K562 (cell line): ENCODE data around the gene UNC5C. TPM values are rescaled to one million over a fixed set of nuclear protein-coding genes. Genes with fewer than 3 reads are reported as not detected.

Experiments
- BCL6 ChIP-seq: fragments of 250-450 bp; sonication (Bioruptor Pico); IDR thresholded peaks from 2 replicates; pipeline ENCODE4 v1.4.0; 2020
- HMGN3 ChIP-seq: IDR thresholded peaks from 2 replicates; pipeline ENCODE4 v1.6.1; 2011; ENCODE audit warnings: borderline replicate concordance, low read depth, mild to moderate bottlenecking, mixed read lengths, low read length; ENCODE audit not compliant: insufficient read length; ENCODE audit errors: extremely low read depth
- KAT2B ChIP-seq: IDR thresholded peaks from one replicate; pipeline ENCODE4 v1.6.1; 2012; ENCODE audit warnings: low read depth, mild to moderate bottlenecking, control low read depth, inconsistent platforms, low read length, moderate library complexity
- KDM5B ChIP-seq: fragments of 200-600 bp; sonication (generic); IDR thresholded peaks from 2 replicates; pipeline ENCODE4 v1.6.1; 2012; ENCODE audit warnings: low read depth, mild to moderate bottlenecking, moderate library complexity, low read length, control low read depth, inconsistent platforms; ENCODE audit not compliant: insufficient replicate concordance
- MAFF ChIP-seq: IDR thresholded peaks from 2 replicates; pipeline ENCODE4 v1.6.1; 2012; ENCODE audit warnings: low read length, improper control_type of control experiment
- SETDB1 ChIP-seq: IDR thresholded peaks from one replicate; pipeline ENCODE4 v1.6.1; 2012; ENCODE audit warnings: low read length, control low read depth, inconsistent platforms
- ZNF133 ChIP-seq: fragments of 250-450 bp; sonication (Bioruptor Pico); IDR thresholded peaks from 2 replicates; pipeline ENCODE4 v1.4.0; 2020; ENCODE audit warnings: mild to moderate bottlenecking
- polyA plus RNA-seq, 8 experiments: library from polyadenylated mRNA; depleted of rRNA in 4 of 8; stranded (reverse) in 5 of 8; unstranded in 3 of 8; fragments of >200 nt; fragmentation: Nextera tagmentation in 2 of 8; fragmentation: Illumina TruSeq in 1 of 8; extraction: Ambion mirVana in 2 of 8; extraction: Trizol in 1 of 8; gene quantifications; 2 replicates each; pipeline versions ENCODE4 v1.2.1 to v1.2.3, GENCODE V29; 2011 to 2014; ENCODE audit warnings: inconsistent platforms in 1 of 8, missing spikeins in 1 of 8
- total RNA-seq, 7 experiments: library from RNA; depleted of rRNA in 6 of 7; stranded (reverse); fragments of >200 nt in 6 of 7; fragmentation: Illumina TruSeq in 2 of 7; extraction: Trizol in 2 of 7; gene quantifications; 2 replicates each; pipeline versions ENCODE4 v1.2.1 to v1.2.3, GENCODE V29; 2011 to 2021; ENCODE audit warnings: low replicate concordance in 1 of 7
- TF ChIP-seq, protein P1 (sequence below): fragments of 250-450 bp; sonication (Bioruptor Pico); IDR thresholded peaks from 2 replicates; pipeline ENCODE4 v1.4.0; 2020; ENCODE audit warnings: mild to moderate bottlenecking
- TF ChIP-seq, protein P2 (sequence below): fragments of 250-450 bp; sonication (Bioruptor Pico); IDR thresholded peaks from 2 replicates; pipeline ENCODE4 v1.5.0; 2021
- TF ChIP-seq, protein P3 (sequence below): fragments of 450-650 bp; formaldehyde crosslinking; conservative IDR thresholded peaks from 2 replicates; pipeline ENCODE4 v1.4.0; 2022; ENCODE audit warnings: mild to moderate bottlenecking, missing genetic modification characterization
- TF ChIP-seq, protein P4 (sequence below): sonication (generic); formaldehyde crosslinking; IDR thresholded peaks from 2 replicates; pipeline ENCODE4 v1.8.0; 2022; ENCODE audit warnings: mild to moderate bottlenecking, missing genetic modification reagents
- TF ChIP-seq, protein P5 (sequence below): fragments of 450-650 bp; IDR thresholded peaks from 2 replicates; pipeline ENCODE4 v1.6.1; 2018; ENCODE audit warnings: mild to moderate bottlenecking, low read depth; ENCODE audit not compliant: partially characterized antibody
- TF ChIP-seq, protein P6 (sequence below): fragments of 250-450 bp; sonication (Bioruptor Pico); IDR thresholded peaks from 2 replicates; pipeline ENCODE4 v1.8.0; 2022; ENCODE audit warnings: inconsistent platforms

UNC5C gene
- total and polyA plus RNA-seq, 9 of the 15 experiments (the other 6 are each of a cell fraction or from before 2014, with no cell fraction given): under 0.01 to 0.10 (median 0.03) TPM; not detected in 1

DNA sequence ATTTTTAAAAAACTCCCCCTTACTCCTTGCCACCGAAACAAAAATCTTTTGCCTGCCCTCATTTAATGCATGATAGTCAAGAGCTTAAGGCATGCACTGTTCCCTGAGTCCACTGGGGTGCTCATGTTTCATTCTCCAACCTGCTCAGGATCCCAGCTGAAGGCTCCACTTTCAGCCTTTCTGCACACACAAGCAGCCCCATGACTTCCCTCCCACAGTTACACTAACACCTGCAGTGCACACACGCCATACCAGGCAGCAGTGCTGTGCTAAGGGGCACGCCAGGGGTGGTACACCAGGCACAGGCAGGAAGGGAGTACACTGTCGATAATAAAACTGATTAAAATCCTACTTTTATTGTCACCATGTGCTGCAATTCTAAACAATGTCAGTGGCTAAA is 405.8 kb downstream of the UNC5C start (continued):
- TF ChIP-seq, protein P1, sequence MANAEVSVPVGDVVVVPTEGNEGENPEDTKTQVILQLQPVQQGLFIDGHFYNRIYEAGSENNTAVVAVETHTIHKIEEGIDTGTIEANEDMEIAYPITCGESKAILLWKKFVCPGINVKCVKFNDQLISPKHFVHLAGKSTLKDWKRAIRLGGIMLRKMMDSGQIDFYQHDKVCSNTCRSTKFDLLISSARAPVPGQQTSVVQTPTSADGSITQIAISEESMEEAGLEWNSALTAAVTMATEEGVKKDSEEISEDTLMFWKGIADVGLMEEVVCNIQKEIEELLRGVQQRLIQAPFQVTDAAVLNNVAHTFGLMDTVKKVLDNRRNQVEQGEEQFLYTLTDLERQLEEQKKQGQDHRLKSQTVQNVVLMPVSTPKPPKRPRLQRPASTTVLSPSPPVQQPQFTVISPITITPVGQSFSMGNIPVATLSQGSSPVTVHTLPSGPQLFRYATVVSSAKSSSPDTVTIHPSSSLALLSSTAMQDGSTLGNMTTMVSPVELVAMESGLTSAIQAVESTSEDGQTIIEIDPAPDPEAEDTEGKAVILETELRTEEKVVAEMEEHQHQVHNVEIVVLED (CRISPR knock-in tag): no peak
- TF ChIP-seq, protein P2, sequence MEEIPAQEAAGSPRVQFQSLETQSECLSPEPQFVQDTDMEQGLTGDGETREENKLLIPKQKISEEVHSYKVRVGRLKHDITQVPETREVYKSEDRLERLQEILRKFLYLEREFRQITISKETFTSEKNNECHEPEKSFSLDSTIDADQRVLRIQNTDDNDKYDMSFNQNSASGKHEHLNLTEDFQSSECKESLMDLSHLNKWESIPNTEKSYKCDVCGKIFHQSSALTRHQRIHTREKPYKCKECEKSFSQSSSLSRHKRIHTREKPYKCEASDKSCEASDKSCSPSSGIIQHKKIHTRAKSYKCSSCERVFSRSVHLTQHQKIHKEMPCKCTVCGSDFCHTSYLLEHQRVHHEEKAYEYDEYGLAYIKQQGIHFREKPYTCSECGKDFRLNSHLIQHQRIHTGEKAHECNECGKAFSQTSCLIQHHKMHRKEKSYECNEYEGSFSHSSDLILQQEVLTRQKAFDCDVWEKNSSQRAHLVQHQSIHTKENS (CRISPR knock-in tag): no peak
- TF ChIP-seq KAT2B: no peak
- no peak for TF ChIP-seq KDM5B
- TF ChIP-seq, protein P3, sequence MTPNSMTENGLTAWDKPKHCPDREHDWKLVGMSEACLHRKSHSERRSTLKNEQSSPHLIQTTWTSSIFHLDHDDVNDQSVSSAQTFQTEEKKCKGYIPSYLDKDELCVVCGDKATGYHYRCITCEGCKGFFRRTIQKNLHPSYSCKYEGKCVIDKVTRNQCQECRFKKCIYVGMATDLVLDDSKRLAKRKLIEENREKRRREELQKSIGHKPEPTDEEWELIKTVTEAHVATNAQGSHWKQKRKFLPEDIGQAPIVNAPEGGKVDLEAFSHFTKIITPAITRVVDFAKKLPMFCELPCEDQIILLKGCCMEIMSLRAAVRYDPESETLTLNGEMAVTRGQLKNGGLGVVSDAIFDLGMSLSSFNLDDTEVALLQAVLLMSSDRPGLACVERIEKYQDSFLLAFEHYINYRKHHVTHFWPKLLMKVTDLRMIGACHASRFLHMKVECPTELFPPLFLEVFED (CRISPR knock-in tag): no peak
- TF ChIP-seq BCL6 (CRISPR knock-in tag): no peak
- TF ChIP-seq, protein P4, sequence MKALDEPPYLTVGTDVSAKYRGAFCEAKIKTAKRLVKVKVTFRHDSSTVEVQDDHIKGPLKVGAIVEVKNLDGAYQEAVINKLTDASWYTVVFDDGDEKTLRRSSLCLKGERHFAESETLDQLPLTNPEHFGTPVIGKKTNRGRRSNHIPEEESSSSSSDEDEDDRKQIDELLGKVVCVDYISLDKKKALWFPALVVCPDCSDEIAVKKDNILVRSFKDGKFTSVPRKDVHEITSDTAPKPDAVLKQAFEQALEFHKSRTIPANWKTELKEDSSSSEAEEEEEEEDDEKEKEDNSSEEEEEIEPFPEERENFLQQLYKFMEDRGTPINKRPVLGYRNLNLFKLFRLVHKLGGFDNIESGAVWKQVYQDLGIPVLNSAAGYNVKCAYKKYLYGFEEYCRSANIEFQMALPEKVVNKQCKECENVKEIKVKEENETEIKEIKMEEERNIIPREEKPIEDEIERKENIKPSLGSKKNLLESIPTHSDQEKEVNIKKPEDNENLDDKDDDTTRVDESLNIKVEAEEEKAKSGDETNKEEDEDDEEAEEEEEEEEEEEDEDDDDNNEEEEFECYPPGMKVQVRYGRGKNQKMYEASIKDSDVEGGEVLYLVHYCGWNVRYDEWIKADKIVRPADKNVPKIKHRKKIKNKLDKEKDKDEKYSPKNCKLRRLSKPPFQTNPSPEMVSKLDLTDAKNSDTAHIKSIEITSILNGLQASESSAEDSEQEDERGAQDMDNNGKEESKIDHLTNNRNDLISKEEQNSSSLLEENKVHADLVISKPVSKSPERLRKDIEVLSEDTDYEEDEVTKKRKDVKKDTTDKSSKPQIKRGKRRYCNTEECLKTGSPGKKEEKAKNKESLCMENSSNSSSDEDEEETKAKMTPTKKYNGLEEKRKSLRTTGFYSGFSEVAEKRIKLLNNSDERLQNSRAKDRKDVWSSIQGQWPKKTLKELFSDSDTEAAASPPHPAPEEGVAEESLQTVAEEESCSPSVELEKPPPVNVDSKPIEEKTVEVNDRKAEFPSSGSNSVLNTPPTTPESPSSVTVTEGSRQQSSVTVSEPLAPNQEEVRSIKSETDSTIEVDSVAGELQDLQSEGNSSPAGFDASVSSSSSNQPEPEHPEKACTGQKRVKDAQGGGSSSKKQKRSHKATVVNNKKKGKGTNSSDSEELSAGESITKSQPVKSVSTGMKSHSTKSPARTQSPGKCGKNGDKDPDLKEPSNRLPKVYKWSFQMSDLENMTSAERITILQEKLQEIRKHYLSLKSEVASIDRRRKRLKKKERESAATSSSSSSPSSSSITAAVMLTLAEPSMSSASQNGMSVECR: no peak
- TF ChIP-seq, protein P5, sequence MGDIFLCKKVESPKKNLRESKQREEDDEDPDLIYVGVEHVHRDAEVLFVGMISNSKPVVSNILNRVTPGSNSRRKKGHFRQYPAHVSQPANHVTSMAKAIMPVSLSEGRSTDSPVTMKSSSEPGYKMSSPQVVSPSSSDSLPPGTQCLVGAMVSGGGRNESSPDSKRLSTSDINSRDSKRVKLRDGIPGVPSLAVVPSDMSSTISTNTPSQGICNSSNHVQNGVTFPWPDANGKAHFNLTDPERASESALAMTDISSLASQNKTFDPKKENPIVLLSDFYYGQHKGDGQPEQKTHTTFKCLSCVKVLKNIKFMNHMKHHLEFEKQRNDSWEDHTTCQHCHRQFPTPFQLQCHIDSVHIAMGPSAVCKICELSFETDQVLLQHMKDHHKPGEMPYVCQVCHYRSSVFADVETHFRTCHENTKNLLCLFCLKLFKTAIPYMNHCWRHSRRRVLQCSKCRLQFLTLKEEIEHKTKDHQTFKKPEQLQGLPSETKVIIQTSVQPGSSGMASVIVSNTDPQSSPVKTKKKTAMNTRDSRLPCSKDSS: no peak
- TF ChIP-seq ZNF133 (CRISPR knock-in tag): no peak
- TF ChIP-seq, protein P6, sequence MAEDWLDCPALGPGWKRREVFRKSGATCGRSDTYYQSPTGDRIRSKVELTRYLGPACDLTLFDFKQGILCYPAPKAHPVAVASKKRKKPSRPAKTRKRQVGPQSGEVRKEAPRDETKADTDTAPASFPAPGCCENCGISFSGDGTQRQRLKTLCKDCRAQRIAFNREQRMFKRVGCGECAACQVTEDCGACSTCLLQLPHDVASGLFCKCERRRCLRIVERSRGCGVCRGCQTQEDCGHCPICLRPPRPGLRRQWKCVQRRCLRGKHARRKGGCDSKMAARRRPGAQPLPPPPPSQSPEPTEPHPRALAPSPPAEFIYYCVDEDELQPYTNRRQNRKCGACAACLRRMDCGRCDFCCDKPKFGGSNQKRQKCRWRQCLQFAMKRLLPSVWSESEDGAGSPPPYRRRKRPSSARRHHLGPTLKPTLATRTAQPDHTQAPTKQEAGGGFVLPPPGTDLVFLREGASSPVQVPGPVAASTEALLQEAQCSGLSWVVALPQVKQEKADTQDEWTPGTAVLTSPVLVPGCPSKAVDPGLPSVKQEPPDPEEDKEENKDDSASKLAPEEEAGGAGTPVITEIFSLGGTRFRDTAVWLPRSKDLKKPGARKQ (CRISPR knock-in tag): no peak
- no peak for TF ChIP-seq SETDB1
- TF ChIP-seq HMGN3: no peak
- no peak for TF ChIP-seq MAFF
- TF ChIP-seq, all 486 proteins: peak for 0
